Skeletal muscle satellite cell (primary cell): ENCODE data around the gene CCDC148.

ENCODE experiments used
- H3K27me3 ChIP-seq: 2 replicates; pipeline ENCODE4 v1.7.0; 2013; ENCODE audit warnings: low read length; ENCODE audit not compliant: control insufficient read depth, insufficient read depth
- H3K36me3 ChIP-seq: 2 replicates; pipeline ENCODE4 v1.7.0; 2013; ENCODE audit warnings: mild to moderate bottlenecking, control low read depth, low read length; ENCODE audit not compliant: insufficient read depth
- H3K4me1 ChIP-seq: 2 replicates; pipeline ENCODE4 v1.7.0; 2013; ENCODE audit warnings: low read length; ENCODE audit not compliant: control insufficient read depth, insufficient read depth
- H3K4me2 ChIP-seq: 2 replicates; pipeline ENCODE4 v1.7.0; 2013; ENCODE audit warnings: mild to moderate bottlenecking, low read length
- H3K4me3 ChIP-seq: 2 replicates; pipeline ENCODE4 v1.7.0; 2013; ENCODE audit warnings: low read length
- H3K9ac ChIP-seq: 2 replicates; pipeline ENCODE4 v1.7.0; 2013; ENCODE audit warnings: mild to moderate bottlenecking, low read depth, low read length, moderate library complexity
- H3K9me3 ChIP-seq: replicated peaks from 2 replicates; pipeline ENCODE4 v1.7.0; 2013; ENCODE audit warnings: mild to moderate bottlenecking, control low read depth, low read length

CCDC148 gene

GRCh38 chr2:158495175-158495574 lies 38.6 kb upstream of the CCDC148 start:
- Histone ChIP-seq H3K9ac (no peak overlapping the region), H3K9me3 (no peaks in the 10 kb centered on the region), H3K4me3 (no peak overlapping the region), H3K4me2 (no peak overlapping the region), H3K27me3 (no peaks in the 10 kb centered on the region), H3K36me3 (no peaks in the 10 kb centered on the region), H3K4me1 (peaks cover 6% of the 10 kb centered on the region)

- Histone ChIP-seq H3K27me3 (no peaks in the 10 kb centered on the region), H3K9ac (no peak overlapping the region), H3K4me2 (no peak overlapping the region), H3K36me3 (no peaks in the 10 kb centered on the region), H3K4me3 (no peak overlapping the region), H3K9me3 (no peaks in the 10 kb centered on the region), H3K4me1 (peaks cover 8% of the 10 kb centered on the region)
These were observed 36.9 kb upstream of the CCDC148 start for GRCh38 chr2:158493458-158493857.

DNA sequence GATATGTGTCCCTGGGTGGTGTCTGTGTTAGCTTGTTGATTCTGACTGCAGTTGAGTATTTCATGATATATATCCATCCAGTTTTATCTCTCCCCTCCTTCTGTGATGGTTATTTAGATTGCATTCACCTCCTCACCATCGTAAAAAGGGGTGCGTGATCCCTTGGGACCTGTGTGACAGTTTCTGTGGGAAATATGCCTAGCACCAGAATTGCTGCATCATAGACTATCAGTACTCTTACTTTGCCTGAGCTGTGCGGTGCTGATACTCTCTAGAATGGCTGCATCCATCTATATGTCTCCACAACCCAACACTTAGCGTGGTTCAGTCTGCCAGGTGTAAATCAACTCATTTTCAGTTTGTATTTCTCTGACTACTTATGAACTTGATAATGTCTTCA lies 34.5 kb upstream of the CCDC148 start:
- peaks cover 20% of the 10 kb centered on the region for H3K4me1 ChIP-seq
- H3K9me3 ChIP-seq: no peaks in the 10 kb centered on the region
- no peaks in the 10 kb centered on the region for H3K36me3 ChIP-seq
- no peak overlapping the region for H3K4me2 ChIP-seq
- no peaks in the 10 kb centered on the region for H3K27me3 ChIP-seq
- H3K4me3 ChIP-seq: no peak overlapping the region
- no peak overlapping the region for H3K9ac ChIP-seq

DNA sequence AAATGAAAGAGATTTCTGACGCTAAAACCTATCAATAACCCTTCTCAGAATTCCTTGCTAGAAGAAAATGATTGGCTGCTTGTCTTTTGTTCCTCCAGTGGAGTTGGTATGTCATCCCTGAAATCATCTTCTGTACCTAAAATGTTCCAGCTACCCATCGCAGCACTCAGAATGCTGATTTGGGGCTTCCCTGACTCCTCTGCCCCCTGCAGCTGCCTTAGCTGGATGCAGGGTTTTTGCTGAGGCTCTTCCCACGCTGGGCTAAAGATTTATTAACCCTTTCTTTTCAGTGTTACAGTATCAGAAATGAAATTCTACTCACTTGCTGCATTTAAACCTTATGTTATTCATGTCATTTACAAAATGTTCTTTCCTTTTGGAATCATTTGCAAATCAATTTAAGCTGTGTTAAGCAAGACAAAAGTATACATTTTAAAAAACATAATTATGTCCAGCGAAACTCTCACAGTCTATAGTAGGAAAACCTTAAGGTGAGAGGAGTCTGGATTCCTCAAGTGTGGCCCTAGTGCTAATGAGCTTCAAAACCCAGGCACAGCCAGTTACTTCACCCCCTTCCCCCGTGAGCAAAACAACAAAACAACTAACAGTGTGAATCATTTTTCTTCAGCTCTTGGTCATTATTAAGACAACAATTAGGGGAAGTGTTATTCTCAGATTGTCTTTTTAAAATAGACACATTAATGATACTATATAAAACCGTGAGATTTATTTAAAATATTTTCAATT lies 33.0 kb upstream of the CCDC148 start:
- H3K4me1 ChIP-seq: peaks cover 20% of the 10 kb centered on the region
- H3K36me3 ChIP-seq: no peaks in the 10 kb centered on the region

GRCh38 chr2:158488442-158489216 lies 32.1 kb upstream of the CCDC148 start:
- H3K4me1 ChIP-seq: peaks cover 20% of the 10 kb centered on the region
- H3K9ac ChIP-seq: no peak overlapping the region
- no peak overlapping the region for H3K4me2 ChIP-seq
- H3K4me3 ChIP-seq: no peak overlapping the region
- H3K27me3 ChIP-seq: no peaks in the 10 kb centered on the region
- no peaks in the 10 kb centered on the region for H3K36me3 ChIP-seq
- H3K9me3 ChIP-seq: no peaks in the 10 kb centered on the region

More for the DNA sequence above, 33.0 kb upstream of the CCDC148 start:
- H3K9me3 ChIP-seq: no peaks in the 10 kb centered on the region
- no peaks in the 10 kb centered on the region for H3K27me3 ChIP-seq
- H3K9ac ChIP-seq: no peak overlapping the region
- H3K4me2 ChIP-seq: no peak overlapping the region
- no peak overlapping the region for H3K4me3 ChIP-seq

DNA sequence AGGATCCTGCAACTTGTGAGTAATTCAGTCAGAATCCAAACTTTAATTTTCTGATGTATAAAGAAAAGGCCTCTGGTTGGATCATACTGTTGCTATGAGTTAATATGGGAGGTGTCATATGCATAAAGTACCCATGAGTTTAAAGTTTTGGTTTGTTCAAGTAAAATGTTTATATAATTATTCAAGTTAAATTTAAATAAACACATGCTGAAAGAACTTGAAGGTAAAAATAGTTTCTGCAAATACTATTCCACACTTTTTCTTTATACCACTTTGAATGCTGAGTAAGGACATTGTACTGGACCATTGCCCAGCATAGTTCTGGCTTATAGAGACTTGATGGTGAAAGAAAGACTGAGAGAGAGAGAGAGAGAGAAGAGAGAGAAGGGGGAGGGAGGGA lies 30.9 kb upstream of the CCDC148 start:
- no peaks in the 10 kb centered on the region for H3K36me3 ChIP-seq
- H3K4me1 ChIP-seq: peaks cover 25% of the 10 kb centered on the region
- no peak overlapping the region for H3K4me3 ChIP-seq
- H3K4me2 ChIP-seq: peak overlapping the region; percentile 56
- no peaks in the 10 kb centered on the region for H3K9me3 ChIP-seq
- H3K27me3 ChIP-seq: no peaks in the 10 kb centered on the region
- no peak overlapping the region for H3K9ac ChIP-seq

DNA sequence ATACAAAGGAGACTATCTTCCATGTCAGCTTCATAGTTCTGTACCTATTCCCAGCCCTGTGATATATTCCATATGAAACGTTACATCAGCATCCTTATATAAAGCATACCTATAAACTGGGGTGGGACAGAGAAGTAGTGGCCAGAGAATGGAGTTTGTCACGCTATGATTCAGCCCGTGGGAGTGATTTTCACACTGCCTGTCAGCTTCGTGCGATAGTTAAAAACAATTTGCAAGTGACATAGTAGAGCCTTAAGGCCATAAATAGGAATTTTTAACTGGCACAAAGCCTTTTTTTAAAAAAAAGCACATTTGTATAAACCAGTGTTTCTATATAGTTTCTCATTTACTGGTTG lies 30.4 kb upstream of the CCDC148 start:
- Histone ChIP-seq H3K4me1 (peaks cover 26% of the 10 kb centered on the region), H3K9me3 (no peaks in the 10 kb centered on the region), H3K36me3 (no peaks in the 10 kb centered on the region), H3K9ac (no peak overlapping the region), H3K4me2 (peak overlapping the region; percentile 56), H3K27me3 (no peaks in the 10 kb centered on the region), H3K4me3 (no peak overlapping the region)

DNA sequence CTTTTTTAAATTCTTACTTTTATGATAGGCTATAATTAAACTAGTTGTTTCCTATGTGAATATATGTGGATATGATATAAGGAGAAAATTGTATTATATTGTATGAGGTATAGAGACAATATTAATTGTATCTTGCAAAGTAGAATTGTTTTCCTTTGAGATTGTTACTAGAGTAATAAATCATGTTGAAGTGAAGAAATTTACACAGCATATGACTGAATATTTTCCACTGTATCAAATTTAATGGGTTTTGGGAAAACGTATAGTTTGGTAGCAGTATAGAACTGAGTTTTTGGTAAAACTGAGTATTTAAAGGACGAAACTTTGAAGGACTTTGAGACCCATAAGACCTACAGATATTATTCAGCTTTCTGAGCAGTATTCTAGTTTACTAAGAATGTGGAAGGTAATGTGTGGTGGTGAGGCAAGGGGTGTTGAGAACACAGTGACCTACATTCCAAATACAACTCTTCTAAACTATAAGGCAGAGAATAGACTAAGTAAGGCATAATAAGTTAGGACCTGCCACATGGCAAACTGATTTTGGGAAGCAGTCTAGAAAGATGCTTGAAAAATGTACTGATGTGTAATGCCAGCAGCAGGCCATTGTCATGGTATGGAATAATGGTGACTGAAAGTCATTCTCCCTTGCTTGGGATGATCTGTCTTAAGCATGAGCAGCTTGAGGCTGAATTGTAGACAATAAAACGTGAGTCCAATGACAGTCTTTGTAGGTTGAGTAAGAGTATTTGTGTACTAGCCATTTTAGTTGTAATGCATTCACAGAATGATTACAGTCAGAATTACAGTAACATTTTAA lies 29.8 kb upstream of the CCDC148 start:
- no peak overlapping the region for H3K9ac ChIP-seq

GRCh38 chr2:158484892-158485556 lies 28.5 kb upstream of the CCDC148 start:
- H3K27me3 ChIP-seq: no peaks in the 10 kb centered on the region
- H3K4me3 ChIP-seq: no peak overlapping the region
- no peaks in the 10 kb centered on the region for H3K36me3 ChIP-seq
- no peak overlapping the region for H3K9ac ChIP-seq
- H3K4me1 ChIP-seq: peaks cover 26% of the 10 kb centered on the region
- no peak overlapping the region for H3K4me2 ChIP-seq
- no peaks in the 10 kb centered on the region for H3K9me3 ChIP-seq

More for the DNA sequence above, 29.8 kb upstream of the CCDC148 start:
- H3K36me3 ChIP-seq: no peaks in the 10 kb centered on the region
- H3K4me2 ChIP-seq: peak overlapping the region; percentile 56
- H3K9me3 ChIP-seq: no peaks in the 10 kb centered on the region
- peaks cover 26% of the 10 kb centered on the region for H3K4me1 ChIP-seq
- H3K27me3 ChIP-seq: no peaks in the 10 kb centered on the region
- H3K4me3 ChIP-seq: no peak overlapping the region

GRCh38 chr2:158482594-158482993 lies 26.0 kb upstream of the CCDC148 start:
- H3K36me3 ChIP-seq: no peaks in the 10 kb centered on the region
- H3K4me2 ChIP-seq: no peak overlapping the region
- no peaks in the 10 kb centered on the region for H3K27me3 ChIP-seq
- H3K9ac ChIP-seq: no peak overlapping the region
- H3K4me3 ChIP-seq: no peak overlapping the region
- H3K9me3 ChIP-seq: no peaks in the 10 kb centered on the region
- H3K4me1 ChIP-seq: peaks cover 19% of the 10 kb centered on the region

- Histone ChIP-seq H3K36me3 (no peaks in the 10 kb centered on the region), H3K27me3 (no peaks in the 10 kb centered on the region), H3K4me1 (peaks cover 9% of the 10 kb centered on the region), H3K4me3 (no peak overlapping the region), H3K9me3 (no peaks in the 10 kb centered on the region), H3K4me2 (no peak overlapping the region), H3K9ac (no peak overlapping the region)
These were observed 24.6 kb upstream of the CCDC148 start for GRCh38 chr2:158481116-158481515.
